K562 (cell line): ENCODE results near the gene POLR2B. TPM values are rescaled to one million over a fixed set of nuclear protein-coding genes. Genes with fewer than 3 reads are reported as not detected.

Experiments used
- CTCFL ChIP-seq: IDR thresholded peaks from 2 replicates; pipeline ENCODE4 v1.6.1; 2011; ENCODE audit warnings: borderline replicate concordance, low read depth, mild to moderate bottlenecking, moderate library complexity, low read length; ENCODE audit not compliant: insufficient read depth, poor library complexity, severe bottlenecking
- CXXC5 ChIP-seq: fragments of 250-450 bp; sonication (Bioruptor Pico); IDR thresholded peaks from 2 replicates; pipeline ENCODE4 v1.8.0; 2022; ENCODE audit warnings: inconsistent platforms, mild to moderate bottlenecking, moderate library complexity
- DPF2 ChIP-seq: fragments of 450-650 bp; IDR thresholded peaks from 2 replicates; pipeline ENCODE4 v1.6.1; 2016
- E2F1 ChIP-seq: sonication (generic); formaldehyde crosslinking; IDR thresholded peaks from 2 replicates; pipeline ENCODE4 v1.8.1; 2023; ENCODE audit warnings: mild to moderate bottlenecking, missing genetic modification reagents, moderate library complexity
- HDAC1 ChIP-seq, 2 experiments: fragments of 450-650 bp; IDR thresholded peaks; 2 replicates each; pipeline ENCODE4 v1.6.1; 2016 to 2017; ENCODE audit warnings: inconsistent platforms in 1 of 2, mild to moderate bottlenecking in 1 of 2, moderate library complexity in 1 of 2
- KAT7 ChIP-seq: sonication (generic); formaldehyde crosslinking; IDR thresholded peaks from 2 replicates; pipeline ENCODE4 v1.8.0; 2022; ENCODE audit warnings: missing genetic modification reagents, mild to moderate bottlenecking, borderline replicate concordance
- MLLT1 ChIP-seq, 2 experiments: fragments of 450-650 bp; IDR thresholded peaks; 2 replicates each; pipeline ENCODE4 v1.6.1; 2016
- NRF1 ChIP-seq, 2 experiments: fragments of 450-650 bp; IDR thresholded peaks in 1 of 2; conservative IDR thresholded peaks in 1 of 2; 2 replicates each; pipeline ENCODE4 v1.6.1; 2014; ENCODE audit warnings: mild to moderate bottlenecking in 2 of 2
- PKNOX1 ChIP-seq: fragments of 450-650 bp; IDR thresholded peaks from 2 replicates; pipeline ENCODE4 v1.6.1; 2016
- PRMT5 ChIP-seq: sonication (generic); formaldehyde crosslinking; IDR thresholded peaks from 2 replicates; pipeline ENCODE4 v1.5.0; 2020; ENCODE audit warnings: missing genetic modification reagents
- SIN3A ChIP-seq, 2 experiments: fragments of 150-350 bp in 1 of 2; IDR thresholded peaks; 2 replicates each; pipeline ENCODE4 v1.6.1; 2011 to 2016; ENCODE audit warnings: borderline replicate concordance in 2 of 2, low read depth in 2 of 2, low read length in 2 of 2, mild to moderate bottlenecking in 2 of 2, moderate library complexity in 2 of 2; ENCODE audit not compliant: control insufficient read depth in 1 of 2
- SREBF1 ChIP-seq: fragments of 150-350 bp; IDR thresholded peaks from 2 replicates; pipeline ENCODE4 v1.6.1; 2014; ENCODE audit warnings: antibody characterized with exemption, low read depth, low read length, borderline replicate concordance
- TAF1 ChIP-seq: IDR thresholded peaks from 2 replicates; pipeline ENCODE4 v1.6.1; 2011; ENCODE audit warnings: mild to moderate bottlenecking, low read length, moderate library complexity; ENCODE audit not compliant: insufficient read depth, control insufficient read depth, severe bottlenecking; ENCODE audit errors: extremely low read depth
- YY1 ChIP-seq, 3 experiments: IDR thresholded peaks; 2 replicates each; pipeline ENCODE4 v1.6.1; 2011; ENCODE audit warnings: low read length in 2 of 3, mild to moderate bottlenecking in 2 of 3, moderate library complexity in 2 of 3, borderline replicate concordance in 1 of 3, control low read depth in 1 of 3, low read depth in 1 of 3; ENCODE audit not compliant: insufficient read depth in 3 of 3, insufficient replicate concordance in 2 of 3, control insufficient read depth in 1 of 3, insufficient read length in 1 of 3; ENCODE audit errors: extremely low read depth in 1 of 3
- ZNF316 ChIP-seq: fragments of 450-650 bp; IDR thresholded peaks from 2 replicates; pipeline ENCODE4 v1.6.1; 2016
- ZNF561 ChIP-seq: fragments of 450-650 bp; formaldehyde crosslinking; conservative IDR thresholded peaks from 2 replicates; pipeline ENCODE4 v1.4.0; 2020; ENCODE audit warnings: mild to moderate bottlenecking, moderate library complexity
- ZNF57 ChIP-seq: fragments of 450-650 bp; formaldehyde crosslinking; IDR thresholded peaks from 2 replicates; pipeline ENCODE4 v1.4.0; 2020; ENCODE audit warnings: mild to moderate bottlenecking, moderate library complexity
- polyA plus RNA-seq, 8 experiments: library from polyadenylated mRNA; depleted of rRNA in 4 of 8; stranded (reverse) in 5 of 8; unstranded in 3 of 8; fragments of >200 nt; fragmentation: Nextera tagmentation in 2 of 8; fragmentation: Illumina TruSeq in 1 of 8; extraction: Ambion mirVana in 2 of 8; extraction: Trizol in 1 of 8; gene quantifications; 2 replicates each; pipeline versions ENCODE4 v1.2.1 to v1.2.3, GENCODE V29; 2011 to 2014; ENCODE audit warnings: inconsistent platforms in 1 of 8, missing spikeins in 1 of 8
- total RNA-seq, 7 experiments: library from RNA; depleted of rRNA in 6 of 7; stranded (reverse); fragments of >200 nt in 6 of 7; fragmentation: Illumina TruSeq in 2 of 7; extraction: Trizol in 2 of 7; gene quantifications; 2 replicates each; pipeline versions ENCODE4 v1.2.1 to v1.2.3, GENCODE V29; 2011 to 2021; ENCODE audit warnings: low replicate concordance in 1 of 7

POLR2B gene
- total and polyA plus RNA-seq, 9 of the 15 experiments (the other 6 are each of a cell fraction or from before 2014, with no cell fraction given) = 60.9 to 208 (median 142) TPM

GRCh38 chr4:56979421-56980072, 851 bp downstream of the POLR2B start (continued):
- TF ChIP-seq YY1 (IDR thresholded peaks at IDR 0.05; ENCODE audit: borderline replicate concordance in 1 of 3, control insufficient read depth in 1 of 3, extremely low read depth in 1 of 3, insufficient read depth in 3 of 3, insufficient read length in 1 of 3, insufficient replicate concordance in 2 of 3, low read depth in 1 of 3, low read length in 2 of 3) = peak in 1 of 3 experiments; percentile 51
- peak; percentile 89 for TF ChIP-seq PKNOX1
- no peak for TF ChIP-seq HDAC1 (IDR thresholded peaks at IDR 0.05)
- 0 out of 2 replicates have a peak, but pooled peaks have one; percentile 13 for TF ChIP-seq CXXC5 (CRISPR knock-in tag)
- TF ChIP-seq ZNF57 (CRISPR knock-in tag) = no peak
- peak; percentile 38 for TF ChIP-seq TAF1
- peak in 1 of 2 experiments; percentile 31; a peak in 2 of 4 replicates for TF ChIP-seq SIN3A (IDR thresholded peaks at IDR 0.05; ENCODE audit: borderline replicate concordance in 2 of 2, control insufficient read depth in 1 of 2, low read depth in 2 of 2, low read length in 2 of 2)
- no peak for TF ChIP-seq DPF2
- TF ChIP-seq PRMT5 (CRISPR knock-in tag) = no peak
- TF ChIP-seq ZNF561 (CRISPR knock-in tag) = no peak
- TF ChIP-seq KAT7 (CRISPR knock-in tag) = no peak
- no peak for TF ChIP-seq CTCFL
- no peak for TF ChIP-seq NRF1 (conservative IDR thresholded peaks at IDR 0.05 in 1 of 2, IDR thresholded peaks at IDR 0.05 in 1 of 2)
- TF ChIP-seq ZNF316 = no peak
- TF ChIP-seq E2F1 (CRISPR knock-in tag) = no peak
- TF ChIP-seq SREBF1 = no peak
- TF ChIP-seq MLLT1 (IDR thresholded peaks at IDR 0.05) = peak in 1 of 2 experiments; percentile 23; a peak in 1 of 4 replicates
